Measurements from ENCODE around the gene ADGRA1. TPM values are rescaled to one million over a fixed set of nuclear protein-coding genes. Genes with fewer than 3 reads are reported as not detected.

ADGRA1 gene
- total and polyA plus RNA-seq, 2 of the 13 experiments (the other 11 are each of a cell fraction or from before 2014, with no cell fraction given): not detected

- TF ChIP-seq IKZF4 (CRISPR knock-in tag; IDR thresholded peaks at IDR 0.05; ENCODE audit: borderline replicate concordance, low read depth, not compliant biosample characterization): no peak
- no peak for TF ChIP-seq CEBPZ (IDR thresholded peaks at IDR 0.05; ENCODE audit: low read length)
- TF ChIP-seq HNF4A (CRISPR knock-in tag; IDR thresholded peaks at IDR 0.05): no peak
Measured at GRCh38 chr10:133129071-133129858, 41.5 kb downstream of the ADGRA1 start (continued).

DNA sequence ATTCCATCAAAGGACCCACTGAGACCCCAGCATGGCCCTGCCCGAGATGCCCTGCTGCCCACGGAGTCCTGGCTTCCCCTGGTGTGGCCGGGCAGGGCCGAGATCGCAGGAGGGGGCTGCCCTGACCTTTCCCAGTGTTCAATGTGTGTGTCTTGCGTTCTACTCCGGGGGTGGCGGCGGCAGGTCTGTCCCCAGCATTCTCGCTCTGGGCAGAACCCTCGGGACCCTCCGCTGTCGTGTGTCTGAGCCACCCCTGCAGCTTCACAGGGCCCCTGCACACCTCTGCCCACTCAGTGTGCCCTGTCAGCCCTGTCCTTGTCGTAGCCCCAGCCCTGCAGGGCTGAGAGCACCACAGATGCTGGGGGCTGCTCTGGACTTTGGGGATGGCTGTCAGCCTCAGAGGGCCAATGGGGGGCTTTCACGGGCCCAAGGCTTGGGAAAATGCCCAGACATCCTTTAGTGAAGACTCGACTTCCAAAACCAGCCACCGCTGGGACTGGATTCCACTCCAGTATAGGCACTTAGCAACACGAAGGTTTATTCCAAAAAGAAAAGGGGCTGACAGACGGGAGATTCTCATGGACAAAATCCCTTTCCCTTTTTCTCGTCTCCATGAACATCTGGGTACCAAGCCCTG lies 42.3 kb downstream of the ADGRA1 start:
- H3K9ac ChIP-seq (ENCODE audit: insufficient read depth, low read depth, low read length): no peak overlapping the region
- H3K36me3 ChIP-seq (replicated peaks in 1 of 2; ENCODE audit: control insufficient read depth in 1 of 2, insufficient read depth in 2 of 2, low read length in 2 of 2): no peaks in the 10 kb centered on the region
- ChIA-PET CTCF (ENCODE audit: low intra/inter-chr PET ratio, low total read pairs) (no interaction called here), POLR2A (no interaction called here)
- peaks cover 6 to 26% of the 10 kb centered on the region in 2 experiments; a peak in 4 of 5 replicates for H3K27me3 ChIP-seq (ENCODE audit: control insufficient read depth in 1 of 2, insufficient read depth in 2 of 2, low read length in 2 of 2)
- no peaks in the 10 kb centered on the region for H3K4me1 ChIP-seq (ENCODE audit: insufficient read depth, low read length)
- TF ChIP-seq BRD4 (CRISPR knock-in tag; IDR thresholded peaks at IDR 0.05): no peak
- TF ChIP-seq MXD3 (CRISPR knock-in tag; IDR thresholded peaks at IDR 0.05): no peak
- no peak for TF ChIP-seq POLR2AphosphoS5 (IDR thresholded peaks at IDR 0.05; ENCODE audit: low read depth, low read length)
- no peak for TF ChIP-seq ELF3 (CRISPR knock-in tag; IDR thresholded peaks at IDR 0.05)
- ATAC-seq (no peak), DNase-seq (ENCODE audit: low spot score) (no peak), FAIRE-seq (no peak)
- in situ Hi-C loops (cut with HindIII; ENCODE audit: extremely low pct_ligation_motif_present, low pct_unique_long_range_greater_than_20kb) (loop anchor here (10.0 kb wide), 1 partner anchor 185 kb away; the partner anchor contains the start of gene CFAP46), intact Hi-C loops (cut with micrococcal nuclease; ENCODE audit: unreplicated experiment) (no loop called here)
- H2AFZ ChIP-seq (ENCODE audit: low read length): no peak overlapping the region
- no peak overlapping the region for H3K4me2 ChIP-seq (ENCODE audit: low read depth, low read length)
- H3K4me3 ChIP-seq (replicated peaks in 1 of 3; ENCODE audit: insufficient read depth in 1 of 3, low read depth in 2 of 3, low read length in 3 of 3): no peak overlapping the region
- WGBS (ENCODE audit: low lambda C conversion rate): 29% methylated on average over 11 of the region's 20 CpGs
- H3K27ac ChIP-seq (ENCODE audit: extremely low read length, insufficient read depth, low read length): no peak overlapping the region
- BruUV-seq (replicated peaks): no TSS peak
- no peaks in the 10 kb centered on the region for H3K9me3 ChIP-seq (ENCODE audit: low read length)
- no peaks in the 10 kb centered on the region for H4K20me1 ChIP-seq (ENCODE audit: insufficient read depth, low read length)
- no peaks in the 10 kb centered on the region for H3K79me2 ChIP-seq (ENCODE audit: insufficient read depth, low read length)

Measured in HepG2 (cell line).